ENCODE data around the gene RAD50. TPM values are rescaled to one million over a fixed set of nuclear protein-coding genes. Genes with fewer than 3 reads are reported as not detected.

RAD50 gene
- total and polyA plus RNA-seq, 10 of the 15 experiments (the other 5 are each of a cell fraction or from before 2014, with no cell fraction given) = 12.8 to 68.6 (median 47.0) TPM

- POLR2A ChIA-PET = interaction anchor here (1.4 to 4.1 kb wide), 2 partner anchors 14 to 26 kb away, joined by 3 to 17 read pairs; no protein-coding TSS in a partner anchor
- RAD21 ChIA-PET (ENCODE audit: unreplicated experiment) = interaction anchor here (1.0 to 5.5 kb wide), 7 partner anchors 10 to 192 kb away, joined by 3 to 25 read pairs (median 4); no protein-coding TSS in a partner anchor
- peaks cover 4 to 5% of the 10 kb centered on the region in 2 experiments; a peak in 3 of 4 replicates for H3K36me3 ChIP-seq (ENCODE audit: control insufficient read depth in 2 of 2, insufficient read depth in 2 of 2, low read length in 1 of 2)
- no peaks in the 10 kb centered on the region for H4K20me1 ChIP-seq (ENCODE audit: control insufficient read depth, insufficient read depth)
- peak; percentile 59 for FAIRE-seq
- H3K4me1 ChIP-seq (ENCODE audit: control insufficient read depth, insufficient read depth, low read length) = peaks cover 11% of the 10 kb centered on the region; the same call in 1 of the 2 replicates
- intact Hi-C loops (cut with micrococcal nuclease; ENCODE audit: unreplicated experiment) = no loop called here
- no peaks in the 10 kb centered on the region for H3K27me3 ChIP-seq (replicated peaks in 1 of 2; ENCODE audit: control insufficient read depth in 2 of 2, insufficient read depth in 2 of 2, low read length in 1 of 2)
- no peak overlapping the region for H2AFZ ChIP-seq (ENCODE audit: control insufficient read depth, low read depth, low read length)
- SMC1A ChIA-PET (ENCODE audit: uncharacterized antibody, unreplicated experiment) = interaction anchor here (0.8 to 5.5 kb wide), 3 partner anchors 11 to 102 kb away, joined by 3 to 45 read pairs (median 12); no protein-coding TSS in a partner anchor
- CTCF ChIA-PET = interaction anchor here (0.7 to 1.6 kb wide), 4 partner anchors 19 to 243 kb away, joined by 3 to 6 read pairs (median 4); no protein-coding TSS in a partner anchor
- H3K79me2 ChIP-seq (ENCODE audit: control insufficient read depth, insufficient read depth, low read length) = no peaks in the 10 kb centered on the region; the same call in 1 of the 2 replicates
- H3K9me3 ChIP-seq (replicated peaks; ENCODE audit: control insufficient read depth, insufficient read depth, low read length) = no peaks in the 10 kb centered on the region
- peak; percentile 66 for ATAC-seq
- peak overlapping the region; percentile 23 for H3K4me2 ChIP-seq (ENCODE audit: control insufficient read depth, insufficient read depth)
- no TSS peak for BruUV-seq (replicated peaks)
- WGBS (ENCODE audit: insufficient coverage, insufficient replicate concordance, low lambda C conversion rate, missing lambda C conversion rate) = 42% methylated on average over 2 of the region's 2 CpGs
- no peak for DNase-seq (ENCODE audit: low read depth, low spot score)
- TF ChIP-seq TAF1 (IDR thresholded peaks at IDR 0.05; ENCODE audit: borderline replicate concordance, low read depth, low read length) (no peak), MLLT1 (IDR thresholded peaks at IDR 0.05) (0 out of 2 replicates have a peak, but pooled peaks have one; percentile 5)
- peak overlapping the region; percentile 24; the same call in 1 of the 2 replicates for H3K9ac ChIP-seq (ENCODE audit: control insufficient read depth, insufficient read depth, low read length)
- no peak overlapping the region; the same call in 1 of the 2 replicates for H3K4me3 ChIP-seq
- in situ Hi-C loops (cut with MboI) = no loop called here
- H3K27ac ChIP-seq (ENCODE audit: control insufficient read depth, insufficient read depth) = peak overlapping the region; percentile 70
Observed at GRCh38 chr5:132628814-132629213, 72.0 kb downstream of the RAD50 start.

Data from GM12878 (cell line).